SKM-1 treated with dmso at 0.1 percent for 144 hours (cell line): ENCODE data around the gene FAM180B.

Experiments used
- DNase-seq: peaks from one replicate; lab custom pipeline; 2025; ENCODE audit not compliant: unreplicated experiment; lab: John Stamatoyannopoulos, UW

Gene FAM180B

GRCh38 chr11:47566149-47566698 lies 20.3 kb upstream of the FAM180B start:
- no peak for DNase-seq

DNA sequence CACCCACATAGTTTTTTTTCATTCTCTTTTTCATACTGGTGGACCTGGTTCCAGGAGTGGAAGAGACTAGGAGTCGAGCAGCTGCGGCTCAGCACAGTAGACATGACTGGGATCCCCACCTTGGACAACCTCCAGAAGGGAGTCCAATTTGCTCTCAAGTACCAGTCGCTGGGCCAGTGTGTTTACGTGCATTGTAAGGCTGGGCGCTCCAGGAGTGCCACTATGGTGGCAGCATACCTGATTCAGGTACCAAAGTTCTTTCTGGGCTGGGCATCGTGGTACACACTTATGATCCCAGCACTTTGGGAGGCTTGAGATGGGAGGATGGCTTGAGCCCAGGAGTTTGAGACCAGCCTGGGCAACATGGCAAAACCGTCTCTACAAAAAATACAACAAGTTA lies 16.8 kb upstream of the FAM180B start:
- no peak for DNase-seq

GRCh38 chr11:47570651-47571356 lies 15.7 kb upstream of the FAM180B start:
- DNase-seq, result no peak

DNA sequence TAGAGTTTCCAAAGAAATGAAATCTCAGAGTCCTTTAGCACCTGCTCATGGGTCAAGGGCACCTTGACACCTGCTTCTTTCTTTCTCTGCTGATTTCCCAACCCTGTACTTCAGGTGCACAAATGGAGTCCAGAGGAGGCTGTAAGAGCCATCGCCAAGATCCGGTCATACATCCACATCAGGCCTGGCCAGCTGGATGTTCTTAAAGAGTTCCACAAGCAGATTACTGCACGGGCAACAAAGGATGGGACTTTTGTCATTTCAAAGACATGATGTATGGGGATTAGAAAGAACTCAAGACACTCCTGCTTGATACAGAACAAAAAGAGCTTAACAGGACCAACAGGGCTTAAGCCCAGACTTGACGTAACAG lies 15.1 kb upstream of the FAM180B start:
- no peak for DNase-seq

GRCh38 chr11:47571895-47572294 lies 14.6 kb upstream of the FAM180B start:
- DNase-seq, result no peak

GRCh38 chr11:47572715-47573255 lies 13.7 kb upstream of the FAM180B start:
- no peak for DNase-seq

DNA sequence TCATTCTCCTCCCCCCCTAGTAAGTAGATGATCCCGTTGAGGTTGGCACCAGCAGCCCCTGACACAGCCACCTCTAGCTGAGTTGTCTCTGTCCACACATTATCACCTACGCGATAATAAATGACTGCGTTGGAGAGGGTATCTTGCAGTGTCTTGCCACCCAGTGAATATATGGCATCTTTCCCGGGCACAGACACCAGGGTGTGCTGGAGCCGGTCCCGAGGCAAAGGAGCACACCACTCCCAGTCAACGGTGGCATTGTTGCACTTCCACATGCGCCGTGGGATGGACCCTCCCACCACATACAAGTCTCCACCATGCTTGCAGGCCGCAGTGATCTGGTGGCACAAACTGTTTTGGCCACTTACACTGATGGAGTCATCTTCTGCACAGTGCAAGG lies 13.2 kb upstream of the FAM180B start:
- DNase-seq, result no peak

DNA sequence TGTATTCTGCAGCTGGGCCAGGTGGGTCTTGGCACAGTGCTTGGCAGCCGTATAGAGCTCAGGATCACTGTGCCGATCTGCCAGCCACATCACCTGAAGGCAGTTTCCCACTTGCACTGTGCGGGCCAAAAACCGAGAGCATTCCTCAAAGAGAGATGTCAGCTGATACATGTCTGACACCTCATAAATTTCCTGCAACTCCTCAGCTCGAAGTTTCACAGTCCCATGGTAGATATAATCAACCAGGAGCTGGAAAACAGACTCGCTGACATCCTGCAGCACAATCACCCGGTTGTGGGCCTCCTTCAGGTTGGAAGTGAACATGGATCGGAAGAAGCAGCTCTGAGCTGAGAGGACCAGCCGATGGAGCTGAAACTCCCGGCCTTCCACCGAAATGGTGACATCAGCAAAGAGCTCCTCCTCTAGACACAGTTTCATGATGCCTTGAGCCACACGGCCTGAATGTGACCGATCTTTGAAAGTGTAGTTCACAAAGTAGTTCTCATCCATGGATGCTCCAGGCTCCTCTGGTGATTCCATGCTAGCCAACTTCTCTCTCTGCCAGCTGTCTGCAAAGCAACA lies 8.9 kb upstream of the FAM180B start:
- no peak for DNase-seq

- peak; percentile 80 for DNase-seq
Measured at GRCh38 chr11:47578524-47579494, 7.7 kb upstream of the FAM180B start, which contains the start of the genes KBTBD4 and NDUFS3. Gene KBTBD4 (minus strand): TSS chr11:47578970. CDS start chr11:47578951, 19 bp downstream. Gene NDUFS3 (plus strand): TSS chr11:47579074. CDS start chr11:47579092, 18 bp downstream.

DNA sequence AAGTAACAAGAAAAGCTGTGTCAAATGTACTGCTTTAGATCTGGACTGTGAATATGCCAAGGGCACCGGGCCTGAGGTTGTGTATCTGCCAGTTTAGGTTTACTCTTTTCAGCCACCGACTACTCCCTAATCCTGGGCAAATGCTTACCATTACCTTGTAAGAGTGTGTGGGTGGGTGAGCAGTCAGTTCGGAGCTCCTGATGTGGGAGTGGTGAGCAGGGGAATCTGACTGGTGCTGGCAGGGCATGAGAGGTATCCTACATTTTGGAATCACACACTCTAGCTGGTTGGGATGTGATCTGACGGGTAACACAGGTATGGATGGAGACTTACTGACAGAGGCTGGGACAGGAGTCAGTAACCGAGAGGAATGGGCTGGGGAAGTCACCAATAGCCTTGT lies 2.6 kb upstream of the FAM180B start:
- no peak for DNase-seq

GRCh38 chr11:47587039-47587716 lies 700 bp downstream of the FAM180B start:
- no peak for DNase-seq

DNA sequence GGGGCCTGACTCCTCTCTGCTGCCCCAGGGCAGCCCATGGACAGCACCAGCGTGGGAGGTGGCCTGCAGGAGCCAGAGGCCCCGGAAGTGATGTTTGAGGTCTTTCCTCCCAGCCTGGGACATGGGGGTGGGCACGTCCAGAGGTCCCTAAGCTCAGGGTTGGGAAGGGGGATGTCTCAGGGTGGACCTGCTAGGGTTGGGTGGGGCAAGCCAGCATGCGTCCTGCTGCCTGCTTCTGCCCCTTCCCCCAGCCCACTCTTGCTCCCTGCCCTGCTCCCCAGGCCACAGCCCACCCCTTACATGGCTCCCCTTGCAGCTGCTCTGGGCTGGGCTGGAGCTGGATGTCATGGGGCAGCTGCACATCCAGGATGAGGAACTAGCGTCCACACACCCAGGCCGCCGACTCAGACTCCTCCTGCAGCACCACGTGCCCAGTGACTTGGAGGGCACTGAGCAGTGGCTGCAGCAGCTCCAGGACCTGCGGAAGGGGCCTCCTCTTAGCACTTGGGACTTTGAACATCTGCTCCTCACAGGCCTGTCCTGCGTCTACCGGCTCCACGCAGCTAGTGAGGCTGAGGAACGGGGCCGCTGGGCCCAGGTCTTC lies 1.3 kb downstream of the FAM180B start:
- peak; percentile 77 for DNase-seq

DNA sequence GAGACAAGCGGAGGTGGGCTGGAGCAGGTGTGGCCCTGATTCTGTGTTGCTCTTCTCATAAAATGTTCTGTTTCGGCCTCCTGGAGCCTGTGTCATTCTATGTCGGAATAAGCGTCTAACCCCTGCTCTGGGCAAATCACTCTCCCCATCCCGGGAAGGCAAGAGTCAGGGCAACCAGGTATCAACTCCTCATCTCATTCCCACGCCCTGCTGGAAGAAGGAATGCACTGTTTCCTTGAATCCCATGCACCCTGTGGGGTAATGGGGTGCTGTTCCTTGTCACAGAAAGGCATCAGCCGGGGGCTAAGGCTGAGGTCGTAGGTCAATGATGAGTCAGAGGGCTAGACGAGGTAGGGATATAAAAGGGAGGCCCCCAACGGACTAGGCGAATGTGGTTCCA lies 2.6 kb downstream of the FAM180B start:
- no peak for DNase-seq

GRCh38 chr11:47589584-47589976 lies 3.1 kb downstream of the FAM180B start:
- DNase-seq, result no peak

DNA sequence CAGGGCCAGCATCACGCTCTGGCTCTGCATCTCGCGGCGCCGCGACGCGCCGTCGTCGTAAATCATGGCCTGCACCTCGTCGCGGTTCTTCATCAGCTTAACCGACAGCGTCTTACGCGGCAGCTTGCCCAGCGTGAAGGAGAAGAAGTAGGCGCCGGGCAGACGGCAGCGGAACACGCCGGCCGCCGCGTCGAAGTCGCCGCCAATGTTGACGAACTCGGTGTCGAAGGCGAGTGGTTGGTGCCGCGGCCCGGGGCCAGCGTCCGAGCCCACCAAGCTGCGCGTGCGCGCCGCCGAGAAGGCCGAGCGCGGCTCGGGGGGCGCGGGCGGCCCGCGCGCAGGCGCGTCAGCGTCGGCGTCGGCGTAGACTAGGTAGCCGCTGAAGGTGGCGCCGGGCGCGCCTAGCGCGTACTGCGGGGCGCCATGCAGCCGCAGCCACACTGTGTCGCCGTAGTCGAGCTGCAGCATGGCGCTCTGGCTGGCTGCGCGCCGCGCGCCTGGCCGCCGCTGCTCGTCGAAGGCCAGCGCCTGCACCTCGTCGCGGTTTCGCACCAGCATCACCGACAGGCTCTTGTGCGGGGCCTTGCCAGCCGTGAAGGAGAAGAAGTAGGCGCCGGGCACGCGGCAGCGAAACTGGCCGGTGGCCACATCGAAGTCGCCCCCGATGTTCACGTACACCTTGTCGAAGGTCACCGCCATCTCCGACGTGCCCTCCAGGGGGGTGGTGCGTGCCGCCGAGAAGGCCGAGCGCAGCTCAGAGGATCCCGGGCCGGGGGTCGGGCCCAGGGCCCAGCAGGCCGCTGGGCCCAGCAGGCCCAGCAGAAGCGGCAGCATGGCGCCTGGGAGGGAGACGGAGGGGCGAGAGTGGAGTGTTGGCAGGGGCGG lies 3.7 kb downstream of the FAM180B start:
- DNase-seq, result no peak

- DNase-seq, result peak; percentile 8
Measured at GRCh38 chr11:47591764-47592163, 5.3 kb downstream of the FAM180B start.

- no peak for DNase-seq
Measured at GRCh38 chr11:47592251-47592650, 5.8 kb downstream of the FAM180B start.

DNA sequence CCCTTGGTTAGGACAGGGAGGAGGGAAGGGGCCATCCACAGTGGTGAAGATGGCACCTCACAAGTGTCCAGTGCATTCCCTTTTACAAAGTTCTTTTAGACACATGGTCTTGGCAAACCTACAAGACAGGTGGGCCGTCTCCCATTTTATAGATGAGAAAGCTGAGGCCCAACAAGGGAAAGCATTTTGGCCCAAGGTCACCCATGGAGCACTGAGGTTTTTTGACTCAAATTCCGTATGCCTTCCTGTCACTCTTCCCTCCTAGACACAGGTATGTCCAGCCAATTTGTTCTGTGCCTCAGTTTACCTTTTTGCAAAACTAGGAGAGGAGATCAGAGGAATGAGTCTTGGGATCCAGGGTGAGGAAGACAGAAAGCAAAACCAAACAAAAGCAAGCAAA lies 6.5 kb downstream of the FAM180B start:
- no peak for DNase-seq

GRCh38 chr11:47593492-47593933 lies 7.0 kb downstream of the FAM180B start:
- no peak for DNase-seq
